Measurements from ENCODE around the gene HSD3B2.

Gene HSD3B2

DNA sequence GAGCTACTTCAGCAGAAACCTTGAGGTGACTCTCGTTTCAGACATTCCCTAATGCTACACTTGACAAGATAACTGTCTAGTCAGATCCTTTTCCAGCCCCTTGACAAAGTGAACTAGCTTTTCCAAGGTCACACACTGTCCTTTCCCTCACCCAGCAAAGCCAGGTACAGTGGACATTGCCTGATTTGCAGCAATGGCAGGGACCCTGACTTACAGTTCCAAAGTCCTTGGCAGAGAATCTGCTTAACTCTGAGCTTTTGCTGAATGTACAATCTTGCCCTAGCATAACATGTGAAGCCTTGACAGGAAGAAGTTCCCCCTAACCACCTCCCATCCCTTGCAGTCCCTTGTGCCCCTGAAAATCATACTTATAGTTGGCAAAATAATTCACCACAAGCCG is 37.1 kb downstream of the HSD3B2 start:
- TF ChIP-seq, protein P1, sequence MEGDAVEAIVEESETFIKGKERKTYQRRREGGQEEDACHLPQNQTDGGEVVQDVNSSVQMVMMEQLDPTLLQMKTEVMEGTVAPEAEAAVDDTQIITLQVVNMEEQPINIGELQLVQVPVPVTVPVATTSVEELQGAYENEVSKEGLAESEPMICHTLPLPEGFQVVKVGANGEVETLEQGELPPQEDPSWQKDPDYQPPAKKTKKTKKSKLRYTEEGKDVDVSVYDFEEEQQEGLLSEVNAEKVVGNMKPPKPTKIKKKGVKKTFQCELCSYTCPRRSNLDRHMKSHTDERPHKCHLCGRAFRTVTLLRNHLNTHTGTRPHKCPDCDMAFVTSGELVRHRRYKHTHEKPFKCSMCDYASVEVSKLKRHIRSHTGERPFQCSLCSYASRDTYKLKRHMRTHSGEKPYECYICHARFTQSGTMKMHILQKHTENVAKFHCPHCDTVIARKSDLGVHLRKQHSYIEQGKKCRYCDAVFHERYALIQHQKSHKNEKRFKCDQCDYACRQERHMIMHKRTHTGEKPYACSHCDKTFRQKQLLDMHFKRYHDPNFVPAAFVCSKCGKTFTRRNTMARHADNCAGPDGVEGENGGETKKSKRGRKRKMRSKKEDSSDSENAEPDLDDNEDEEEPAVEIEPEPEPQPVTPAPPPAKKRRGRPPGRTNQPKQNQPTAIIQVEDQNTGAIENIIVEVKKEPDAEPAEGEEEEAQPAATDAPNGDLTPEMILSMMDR (IDR thresholded peaks at IDR 0.05; ENCODE audit: borderline replicate concordance, control extremely low read depth, extremely low read depth, insufficient read depth, missing control alignments): no peak
- in situ Hi-C loops (cut with MboI; ENCODE audit: low sequenced_read_pairs, unreplicated experiment): loop anchor here (25.0 kb wide), 1 partner anchor 165 kb away; no protein-coding TSS in a partner anchor
- no peak for DNase-seq (ENCODE audit: low spot score)

GRCh38 chr1:119453021-119453420 is 38.1 kb downstream of the HSD3B2 start:
- in situ Hi-C loops (cut with MboI; ENCODE audit: low sequenced_read_pairs, unreplicated experiment): loop anchor here (25.0 kb wide), 1 partner anchor 166 kb away; no protein-coding TSS in a partner anchor
- TF ChIP-seq, protein P1 (IDR thresholded peaks at IDR 0.05; ENCODE audit: borderline replicate concordance, control extremely low read depth, extremely low read depth, insufficient read depth, missing control alignments): no peak

GRCh38 chr1:119462964-119463363 is 48.0 kb downstream of the HSD3B2 start:
- no peak for DNase-seq (ENCODE audit: low spot score)
- in situ Hi-C loops (cut with MboI; ENCODE audit: low sequenced_read_pairs, unreplicated experiment): loop anchor here (25.0 kb wide), 1 partner anchor 176 kb away; no protein-coding TSS in a partner anchor
- TF ChIP-seq, protein P1 (IDR thresholded peaks at IDR 0.05; ENCODE audit: borderline replicate concordance, control extremely low read depth, extremely low read depth, insufficient read depth, missing control alignments): no peak

More at GRCh38 chr1:119453021-119453420, 38.1 kb downstream of the HSD3B2 start:
- no peak for DNase-seq (ENCODE audit: low spot score)

DNA sequence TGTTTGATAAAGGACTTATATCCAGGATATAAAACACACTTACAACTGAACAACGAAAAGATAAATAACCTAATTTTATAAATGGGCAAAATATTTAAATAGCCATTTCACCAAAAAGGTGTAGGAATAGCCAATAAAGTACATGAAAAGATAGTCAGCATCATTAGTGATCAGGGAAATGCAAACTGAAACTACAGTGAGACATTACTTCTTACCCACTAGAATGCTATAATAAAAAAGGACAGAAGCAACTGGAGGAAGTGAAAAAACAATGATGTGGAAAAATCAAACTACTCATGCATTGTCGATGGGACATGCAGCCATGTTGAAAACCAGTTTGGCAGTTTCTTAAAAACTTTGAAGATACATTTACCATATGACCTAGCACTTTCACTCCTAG is 48.6 kb downstream of the HSD3B2 start:
- no peak for DNase-seq (ENCODE audit: low spot score)
- in situ Hi-C loops (cut with MboI; ENCODE audit: low sequenced_read_pairs, unreplicated experiment): loop anchor here (25.0 kb wide), 1 partner anchor 176 kb away; no protein-coding TSS in a partner anchor
- TF ChIP-seq, protein P1 (IDR thresholded peaks at IDR 0.05; ENCODE audit: borderline replicate concordance, control extremely low read depth, extremely low read depth, insufficient read depth, missing control alignments): no peak

GRCh38 chr1:119466445-119466844 is 51.5 kb downstream of the HSD3B2 start:
- in situ Hi-C loops (cut with MboI; ENCODE audit: low sequenced_read_pairs, unreplicated experiment): loop anchor here (25.0 kb wide), 1 partner anchor 179 kb away; no protein-coding TSS in a partner anchor
- TF ChIP-seq, protein P1 (IDR thresholded peaks at IDR 0.05; ENCODE audit: borderline replicate concordance, control extremely low read depth, extremely low read depth, insufficient read depth, missing control alignments): no peak
- no peak for DNase-seq (ENCODE audit: low spot score)

DNA sequence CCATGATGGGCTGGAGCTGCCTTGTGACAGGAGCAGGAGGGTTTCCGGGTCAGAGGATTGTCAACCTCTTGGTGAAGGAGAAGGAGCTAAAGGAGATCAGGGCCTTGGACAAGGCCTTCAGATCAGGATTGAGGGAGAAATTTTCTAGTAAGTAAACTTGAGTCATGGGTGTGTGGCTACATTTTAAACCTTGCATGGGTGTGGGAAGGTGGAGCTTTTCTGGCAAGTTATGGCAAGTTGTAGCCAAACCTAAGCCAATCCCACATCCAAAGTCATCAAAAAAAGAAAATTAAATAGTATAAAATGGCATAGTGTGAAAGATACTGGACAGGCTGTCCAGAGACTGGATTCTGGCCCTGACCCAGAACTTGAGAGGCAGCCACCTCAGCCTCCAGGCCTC is 52.3 kb downstream of the HSD3B2 start:
- in situ Hi-C loops (cut with MboI; ENCODE audit: low sequenced_read_pairs, unreplicated experiment): loop anchor here (25.0 kb wide), 1 partner anchor 180 kb away; no protein-coding TSS in a partner anchor
- TF ChIP-seq, protein P1 (IDR thresholded peaks at IDR 0.05; ENCODE audit: borderline replicate concordance, control extremely low read depth, extremely low read depth, insufficient read depth, missing control alignments): no peak
- no peak for DNase-seq (ENCODE audit: low spot score)

All from GM13976 (cell line).